Fibroblast of lung (primary cell): ENCODE results near the gene CCL2. TPM values are rescaled to one million over a fixed set of nuclear protein-coding genes. Genes with fewer than 3 reads are reported as not detected.

Experiments
- DNase-seq, 2 donors: peaks; one replicate each; pipeline versions ENCODE4 v3.0.0 to v3.0.0-alpha.2; 2010; ENCODE audit warnings: low read depth in 2 of 2
- H2AFZ ChIP-seq: 2 replicates; pipeline ENCODE4 v1.5.1; 2012; ENCODE audit warnings: low read length, control low read depth, inconsistent platforms
- H3K27ac ChIP-seq: 2 replicates; pipeline ENCODE4 v1.5.1; 2011; ENCODE audit warnings: low read length, control low read depth; ENCODE audit not compliant: insufficient read depth
- H3K27me3 ChIP-seq: 2 replicates; pipeline ENCODE4 v1.5.1; 2011; ENCODE audit warnings: mild to moderate bottlenecking, low read length; ENCODE audit not compliant: control insufficient read depth, insufficient read depth
- H3K36me3 ChIP-seq: 2 replicates; pipeline ENCODE4 v1.5.1; 2011; ENCODE audit warnings: low read length; ENCODE audit not compliant: control insufficient read depth, insufficient read depth
- H3K4me1 ChIP-seq: 2 replicates; pipeline ENCODE4 v1.5.1; 2011; ENCODE audit warnings: low read length; ENCODE audit not compliant: control insufficient read depth, insufficient read depth; ENCODE audit errors: extremely low read depth
- H3K4me2 ChIP-seq: 2 replicates; pipeline ENCODE4 v1.5.1; 2011; ENCODE audit warnings: low read length, control low read depth; ENCODE audit not compliant: insufficient read depth; ENCODE audit errors: extremely low read depth
- H3K4me3 ChIP-seq, 4 experiments: fragments of 200-600 bp in 1 of 4; sonication (generic) in 1 of 4; replicated peaks in 1 of 4; 2 replicates each; pipeline ENCODE4 v1.5.1; 2011 to 2016; ENCODE audit warnings: low read length in 4 of 4, low read depth in 3 of 4, mild to moderate bottlenecking in 3 of 4, control low read depth in 2 of 4, inconsistent platforms in 1 of 4, mixed read lengths in 1 of 4; ENCODE audit not compliant: insufficient read depth in 1 of 4; ENCODE audit errors: control extremely low read depth in 1 of 4
- H3K79me2 ChIP-seq: 2 replicates; pipeline ENCODE4 v1.5.1; 2012; ENCODE audit warnings: mild to moderate bottlenecking, low read length, inconsistent platforms; ENCODE audit not compliant: control insufficient read depth, insufficient read depth
- H3K9ac ChIP-seq: 2 replicates; pipeline ENCODE4 v1.5.1; 2011; ENCODE audit warnings: mild to moderate bottlenecking, low read length, control low read depth; ENCODE audit not compliant: insufficient read depth
- H3K9me3 ChIP-seq: 2 replicates; pipeline ENCODE4 v1.5.1; 2012; ENCODE audit warnings: low read depth, low read length; ENCODE audit not compliant: control insufficient read depth, insufficient read depth
- H4K20me1 ChIP-seq: 2 replicates; pipeline ENCODE4 v1.5.1; 2011; ENCODE audit warnings: low read length; ENCODE audit not compliant: control insufficient read depth, insufficient read depth; ENCODE audit errors: extremely low read depth
- CTCF ChIP-seq, 2 donors: IDR thresholded peaks in 1 of 2; conservative IDR thresholded peaks in 1 of 2; 1 replicate in 1 of 2; 2 replicates in 1 of 2; pipeline ENCODE4 v1.5.1; 2011 to 2012; ENCODE audit warnings: low read length in 2 of 2, control low read depth in 1 of 2, inconsistent platforms in 1 of 2, low read depth in 1 of 2, mild to moderate bottlenecking in 1 of 2
- EZH2 ChIP-seq: IDR thresholded peaks from 2 replicates; pipeline ENCODE4 v1.5.1; 2012; ENCODE audit warnings: low read length, control low read depth, mild to moderate bottlenecking; ENCODE audit errors: missing control alignments
- polyA plus RNA-seq, 2 donors: library from polyadenylated mRNA; depleted of rRNA in 1 of 2; stranded (reverse) in 1 of 2; unstranded in 1 of 2; fragments of >200 nt; gene quantifications; 2 replicates each; pipeline ENCODE4 v1.2.1, GENCODE V29; 2011 to 2012; ENCODE audit warnings: missing spikeins in 1 of 2
- total RNA-seq: library from RNA; depleted of rRNA; stranded (reverse); fragments of >200 nt; gene quantifications from 2 replicates; pipeline ENCODE4 v1.2.1, GENCODE V29; 2014

The CCL2 gene
- total and polyA plus RNA-seq, 2 donors (not counting 1 experiment from before 2014, with no cell fraction given) = 42.9 to 170 TPM

- Histone ChIP-seq H3K9ac (no peak overlapping the region), H3K4me1 (peaks cover 16% of the 10 kb centered on the region)
These were observed 47.6 kb downstream of the CCL2 start for GRCh38 chr17:34302636-34303035.

GRCh38 chr17:34303606-34304005, 48.5 kb downstream of the CCL2 start:
- H4K20me1 ChIP-seq = no peaks in the 10 kb centered on the region
- no peaks in the 10 kb centered on the region for H3K79me2 ChIP-seq
- no peaks in the 10 kb centered on the region for H3K27me3 ChIP-seq
- no peak overlapping the region for H3K4me2 ChIP-seq
- no peak overlapping the region for H3K9ac ChIP-seq
- no peak for TF ChIP-seq EZH2
- no peak for TF ChIP-seq CTCF (conservative IDR thresholded peaks at IDR 0.05 in 1 of 2, IDR thresholded peaks at IDR 0.05 in 1 of 2; ENCODE audit: low read depth in 1 of 2, low read length in 2 of 2)
- no peaks in the 10 kb centered on the region for H3K9me3 ChIP-seq
- no peaks in the 10 kb centered on the region for H3K36me3 ChIP-seq
- peaks cover 17% of the 10 kb centered on the region for H3K4me1 ChIP-seq
- no peak overlapping the region for H2AFZ ChIP-seq
- H3K4me3 ChIP-seq = no peak overlapping the region
- H3K27ac ChIP-seq = no peak overlapping the region
- DNase-seq = no peak

More at GRCh38 chr17:34302636-34303035, 47.6 kb downstream of the CCL2 start:
- no peaks in the 10 kb centered on the region for H3K79me2 ChIP-seq
- no peaks in the 10 kb centered on the region for H3K36me3 ChIP-seq
- H2AFZ ChIP-seq = no peak overlapping the region
- no peaks in the 10 kb centered on the region for H3K27me3 ChIP-seq
- no peak for TF ChIP-seq EZH2
- TF ChIP-seq CTCF (conservative IDR thresholded peaks at IDR 0.05 in 1 of 2, IDR thresholded peaks at IDR 0.05 in 1 of 2; ENCODE audit: low read depth in 1 of 2, low read length in 2 of 2) = no peak
- no peaks in the 10 kb centered on the region for H3K9me3 ChIP-seq
- DNase-seq = no peak
- no peaks in the 10 kb centered on the region for H4K20me1 ChIP-seq
- H3K27ac ChIP-seq = no peak overlapping the region
- no peak overlapping the region for H3K4me3 ChIP-seq
- no peak overlapping the region for H3K4me2 ChIP-seq

- TF ChIP-seq CTCF (conservative IDR thresholded peaks at IDR 0.05 in 1 of 2, IDR thresholded peaks at IDR 0.05 in 1 of 2; ENCODE audit: low read depth in 1 of 2, low read length in 2 of 2) (no peak), EZH2 (no peak)
- Histone ChIP-seq H3K4me2 (no peak overlapping the region), H3K27ac (no peak overlapping the region), H4K20me1 (no peaks in the 10 kb centered on the region), H3K27me3 (no peaks in the 10 kb centered on the region), H3K4me3 (no peak overlapping the region), H3K36me3 (no peaks in the 10 kb centered on the region), H3K79me2 (no peaks in the 10 kb centered on the region), H2AFZ (no peak overlapping the region), H3K9me3 (no peaks in the 10 kb centered on the region), H3K9ac (no peak overlapping the region), H3K4me1 (peaks cover 17% of the 10 kb centered on the region)
- DNase-seq = no peak
These were observed 50.0 kb downstream of the CCL2 start for GRCh38 chr17:34305061-34305460.
